ENCODE data around the gene PLD3. TPM values are rescaled to one million over a fixed set of nuclear protein-coding genes. Genes with fewer than 3 reads are reported as not detected.

The PLD3 gene
- total RNA-seq, 2 donors from 2014 or later: 177 to 240 TPM

DNA sequence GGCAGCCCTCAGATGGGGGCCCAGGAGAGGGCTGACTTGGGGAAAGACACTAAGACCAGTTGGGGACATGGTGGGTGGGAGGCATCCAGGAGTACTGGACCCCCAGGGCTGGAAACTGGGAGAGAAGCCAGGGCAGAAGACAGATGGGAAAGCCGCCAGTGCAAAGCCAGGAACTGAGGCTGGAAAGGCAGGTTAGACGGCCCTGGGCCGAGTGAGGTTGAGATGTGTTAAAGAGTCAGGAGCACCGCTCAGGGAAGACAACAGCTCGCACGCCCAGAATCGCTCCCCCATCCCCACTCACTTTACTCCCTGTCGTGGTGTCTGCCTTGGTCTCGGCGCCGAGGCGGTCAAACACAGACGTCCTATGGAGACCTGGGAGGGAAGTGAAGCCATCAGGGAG lies 24.8 kb upstream of the PLD3 start:
- H3K4me3 Mint-ChIP-seq: no peak overlapping the region
- Histone ChIP-seq H3K27me3 (ENCODE audit: control insufficient read depth, insufficient read depth, low read length, poor library complexity, severe bottlenecking) (no peaks in the 10 kb centered on the region), H3K36me3 (ENCODE audit: control insufficient read depth, insufficient read depth, low read length) (peaks cover 47% of the 10 kb centered on the region), H3K9me3 (ENCODE audit: control insufficient read depth, low read length) (no peaks in the 10 kb centered on the region), H3K4me1 (ENCODE audit: control insufficient read depth, insufficient read depth, low read length) (no peaks in the 10 kb centered on the region), H3K9ac (ENCODE audit: extremely low read depth, low read length, poor library complexity, severe bottlenecking) (no peak overlapping the region), H3K27ac (ENCODE audit: low read depth, low read length) (no peak overlapping the region), H3K4me3 (ENCODE audit: low read length) (no peak overlapping the region)
- H3K4me1 Mint-ChIP-seq: no peaks in the 10 kb centered on the region
- 78 to 99% methylated on average over 1 to 13 of the region's 13 CpGs for WGBS, 2 experiments (ENCODE audit: insufficient coverage in 1 of 2, insufficient read length in 1 of 2)
- TF ChIP-seq, protein P1, sequence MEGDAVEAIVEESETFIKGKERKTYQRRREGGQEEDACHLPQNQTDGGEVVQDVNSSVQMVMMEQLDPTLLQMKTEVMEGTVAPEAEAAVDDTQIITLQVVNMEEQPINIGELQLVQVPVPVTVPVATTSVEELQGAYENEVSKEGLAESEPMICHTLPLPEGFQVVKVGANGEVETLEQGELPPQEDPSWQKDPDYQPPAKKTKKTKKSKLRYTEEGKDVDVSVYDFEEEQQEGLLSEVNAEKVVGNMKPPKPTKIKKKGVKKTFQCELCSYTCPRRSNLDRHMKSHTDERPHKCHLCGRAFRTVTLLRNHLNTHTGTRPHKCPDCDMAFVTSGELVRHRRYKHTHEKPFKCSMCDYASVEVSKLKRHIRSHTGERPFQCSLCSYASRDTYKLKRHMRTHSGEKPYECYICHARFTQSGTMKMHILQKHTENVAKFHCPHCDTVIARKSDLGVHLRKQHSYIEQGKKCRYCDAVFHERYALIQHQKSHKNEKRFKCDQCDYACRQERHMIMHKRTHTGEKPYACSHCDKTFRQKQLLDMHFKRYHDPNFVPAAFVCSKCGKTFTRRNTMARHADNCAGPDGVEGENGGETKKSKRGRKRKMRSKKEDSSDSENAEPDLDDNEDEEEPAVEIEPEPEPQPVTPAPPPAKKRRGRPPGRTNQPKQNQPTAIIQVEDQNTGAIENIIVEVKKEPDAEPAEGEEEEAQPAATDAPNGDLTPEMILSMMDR (conservative IDR thresholded peaks at IDR 0.05): no peak
- no peaks in the 10 kb centered on the region for H3K27me3 Mint-ChIP-seq (ENCODE audit: insufficient read depth)
- H3K27ac Mint-ChIP-seq: no peak overlapping the region
- peaks cover 66% of the 10 kb centered on the region for H3K36me3 Mint-ChIP-seq (ENCODE audit: low read depth)
- no peak for DNase-seq
- no peaks in the 10 kb centered on the region for H3K9me3 Mint-ChIP-seq

DNA sequence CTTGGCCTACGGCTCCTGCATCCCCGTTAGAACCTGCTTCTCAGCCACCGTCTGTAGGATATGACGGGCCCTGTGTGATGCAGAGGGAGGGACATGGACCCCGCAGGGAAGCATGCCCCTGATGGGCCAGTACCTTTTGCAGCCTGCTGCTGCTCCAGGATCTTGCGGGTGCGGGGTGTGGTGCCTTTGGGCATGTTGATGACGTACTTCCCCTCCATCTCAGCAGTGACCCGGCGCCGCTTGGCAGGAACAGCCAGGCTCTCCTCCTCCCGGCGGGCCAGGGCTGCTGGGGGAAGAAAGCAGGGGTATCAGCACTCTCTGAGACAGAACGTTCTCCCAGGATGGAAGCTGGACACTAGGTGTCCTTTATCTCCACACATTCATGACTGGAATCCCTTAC lies 22.3 kb upstream of the PLD3 start:
- H3K4me3 Mint-ChIP-seq: no peak overlapping the region
- Histone ChIP-seq H3K27me3 (ENCODE audit: control insufficient read depth, insufficient read depth, low read length, poor library complexity, severe bottlenecking) (no peaks in the 10 kb centered on the region), H3K9ac (ENCODE audit: extremely low read depth, low read length, poor library complexity, severe bottlenecking) (no peak overlapping the region), H3K4me1 (ENCODE audit: control insufficient read depth, insufficient read depth, low read length) (no peaks in the 10 kb centered on the region), H3K27ac (ENCODE audit: low read depth, low read length) (no peak overlapping the region), H3K36me3 (ENCODE audit: control insufficient read depth, insufficient read depth, low read length) (peaks cover 59% of the 10 kb centered on the region), H3K4me3 (ENCODE audit: low read length) (no peak overlapping the region), H3K9me3 (ENCODE audit: control insufficient read depth, low read length) (no peaks in the 10 kb centered on the region)
- DNase-seq: no peak
- no peaks in the 10 kb centered on the region for H3K9me3 Mint-ChIP-seq
- peaks cover 70% of the 10 kb centered on the region for H3K36me3 Mint-ChIP-seq (ENCODE audit: low read depth)
- H3K4me1 Mint-ChIP-seq: no peaks in the 10 kb centered on the region
- WGBS, 2 experiments (ENCODE audit: insufficient coverage in 1 of 2, insufficient read length in 1 of 2): 91 to 92% methylated on average over 11 to 14 of the region's 14 CpGs
- no peak overlapping the region for H3K27ac Mint-ChIP-seq
- H3K27me3 Mint-ChIP-seq (ENCODE audit: insufficient read depth): no peaks in the 10 kb centered on the region
- TF ChIP-seq, protein P1 (conservative IDR thresholded peaks at IDR 0.05): no peak

DNA sequence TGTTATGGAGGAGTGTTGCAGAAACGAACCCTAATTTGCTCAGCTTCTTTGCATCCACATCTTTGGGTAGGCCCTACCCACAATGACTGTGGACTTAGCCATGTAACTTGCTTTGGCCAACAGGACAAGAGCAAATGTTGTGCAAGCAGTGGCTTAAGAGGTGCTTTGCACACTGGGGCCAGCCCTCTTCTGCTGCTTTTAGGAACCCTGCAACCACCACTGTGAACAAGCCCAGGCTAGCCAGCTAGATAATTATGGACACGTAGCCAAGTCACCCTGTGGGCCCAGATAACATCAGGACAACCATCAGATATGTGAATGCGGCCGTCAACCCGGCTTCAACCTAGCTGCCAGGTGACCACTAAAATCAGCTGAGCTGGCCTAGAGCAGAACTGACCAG lies 17.4 kb upstream of the PLD3 start:
- peaks cover 65% of the 10 kb centered on the region for H3K36me3 Mint-ChIP-seq (ENCODE audit: low read depth)

More for the DNA sequence above, 17.4 kb upstream of the PLD3 start:
- H3K36me3 ChIP-seq (ENCODE audit: control insufficient read depth, insufficient read depth, low read length): peaks cover 69% of the 10 kb centered on the region
- no peak overlapping the region for H3K27ac Mint-ChIP-seq
- H3K27me3 Mint-ChIP-seq (ENCODE audit: insufficient read depth): no peaks in the 10 kb centered on the region
- H3K9me3 ChIP-seq (ENCODE audit: control insufficient read depth, low read length): no peaks in the 10 kb centered on the region
- H3K9ac ChIP-seq (ENCODE audit: extremely low read depth, low read length, poor library complexity, severe bottlenecking): no peak overlapping the region
- H3K9me3 Mint-ChIP-seq: no peaks in the 10 kb centered on the region
- no peak for DNase-seq
- H3K4me1 Mint-ChIP-seq: no peaks in the 10 kb centered on the region
- H3K27ac ChIP-seq (ENCODE audit: low read depth, low read length): no peak overlapping the region
- H3K4me3 Mint-ChIP-seq: no peak overlapping the region
- no peak overlapping the region for H3K4me3 ChIP-seq (ENCODE audit: low read length)
- no peaks in the 10 kb centered on the region for H3K27me3 ChIP-seq (ENCODE audit: control insufficient read depth, insufficient read depth, low read length, poor library complexity, severe bottlenecking)
- no peaks in the 10 kb centered on the region for H3K4me1 ChIP-seq (ENCODE audit: control insufficient read depth, insufficient read depth, low read length)
- 96 to 97% methylated on average over 5 of the region's 5 CpGs for WGBS, 2 experiments (ENCODE audit: insufficient coverage in 1 of 2, insufficient read length in 1 of 2)
- TF ChIP-seq, protein P1 (conservative IDR thresholded peaks at IDR 0.05): no peak
